ENCODE measurements around the gene PRDM15.

The PRDM15 gene

GRCh38 chr21:41907496-41908258, 28.5 kb upstream of the PRDM15 start:
- no peak for DNase-seq (ENCODE audit: low read depth in 2 of 2, low spot score in 1 of 2)

GRCh38 chr21:41906770-41907169, 27.6 kb upstream of the PRDM15 start:
- no peak for DNase-seq (ENCODE audit: low read depth in 2 of 2, low spot score in 1 of 2)

DNA sequence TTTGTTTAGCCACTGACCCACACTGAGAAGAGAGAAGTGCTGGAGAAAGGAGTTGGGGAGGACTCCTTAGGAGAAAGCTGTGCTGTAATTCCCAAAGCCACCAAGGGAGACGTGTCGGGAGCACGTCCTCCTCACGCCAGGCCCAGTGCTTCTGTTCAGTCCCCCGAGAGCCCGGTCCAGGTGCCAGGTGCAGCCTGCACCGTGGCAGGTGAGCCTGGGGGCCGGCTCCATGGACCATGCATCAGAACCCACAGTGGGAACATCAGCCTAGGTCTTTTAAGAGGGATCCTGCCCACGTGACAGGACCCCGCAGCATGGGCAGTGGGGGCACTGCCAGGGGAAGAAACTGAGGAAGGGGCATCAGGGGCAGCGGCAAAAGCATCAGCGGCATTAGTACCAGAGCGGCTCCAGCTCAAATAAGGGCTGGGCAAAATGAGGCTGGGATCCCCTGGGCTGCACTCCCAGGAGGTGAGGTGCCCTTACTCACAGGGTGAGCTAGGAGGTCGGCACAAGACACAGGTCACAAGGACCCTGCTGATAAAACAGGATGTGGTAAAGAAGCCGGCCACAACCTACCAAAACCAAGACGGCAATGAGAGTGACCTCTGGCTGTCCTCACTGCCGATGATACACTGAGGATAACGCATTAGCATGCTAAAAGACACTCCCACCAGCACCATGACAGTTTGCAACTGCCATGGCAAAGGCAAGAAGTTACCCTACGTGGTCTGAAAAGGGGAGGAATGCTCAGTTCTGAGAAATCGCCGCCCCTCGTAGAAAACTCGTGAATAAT, 24.6 kb upstream of the PRDM15 start:
- DNase-seq (ENCODE audit: low read depth in 2 of 2, low spot score in 1 of 2): no peak

DNA sequence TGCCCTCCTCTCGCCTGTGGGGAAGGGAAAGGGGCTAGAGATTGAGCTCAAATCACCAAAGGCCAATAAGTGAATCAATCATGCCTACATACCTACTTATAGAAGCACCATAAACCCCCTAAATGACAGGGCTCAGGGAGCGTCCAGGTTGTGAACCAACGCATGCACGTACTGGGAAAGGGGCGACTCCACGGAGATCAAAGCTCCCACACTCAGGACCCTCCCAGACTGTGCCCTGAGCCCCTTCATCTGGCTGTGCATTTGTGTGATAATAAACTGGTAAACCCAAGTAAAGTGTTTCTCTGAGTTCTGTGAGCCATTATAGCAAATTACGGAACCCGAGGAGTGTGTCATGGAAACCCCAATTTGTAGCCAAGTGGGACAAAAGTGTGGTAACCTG, 23.8 kb upstream of the PRDM15 start:
- no peak for DNase-seq (ENCODE audit: low read depth in 2 of 2, low spot score in 1 of 2)

DNA sequence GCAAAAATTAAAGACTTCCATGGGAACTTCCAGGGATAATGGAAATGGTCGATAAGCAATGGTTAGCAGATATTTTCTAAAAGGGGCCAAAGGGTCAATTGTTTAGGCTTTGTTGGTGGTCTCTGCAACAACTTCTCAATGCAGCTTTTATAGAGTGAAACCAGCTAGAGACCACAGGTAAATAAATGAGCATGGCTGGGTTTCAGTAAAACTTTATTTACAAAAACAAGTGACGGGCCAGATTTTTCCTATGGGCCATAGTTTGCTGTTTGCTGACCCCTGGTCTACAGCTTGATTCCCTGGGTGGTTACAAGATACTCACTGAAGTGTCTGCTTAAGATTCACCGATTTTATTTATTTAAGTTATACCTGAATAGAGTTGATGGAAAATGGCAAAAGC, 22.6 kb upstream of the PRDM15 start:
- DNase-seq (ENCODE audit: low read depth in 2 of 2, low spot score in 1 of 2): no peak

- no peak for DNase-seq (ENCODE audit: low read depth in 2 of 2, low spot score in 1 of 2)
Measured at GRCh38 chr21:41901099-41901498, 22.0 kb upstream of the PRDM15 start.

GRCh38 chr21:41900401-41900800, 21.3 kb upstream of the PRDM15 start:
- DNase-seq (ENCODE audit: low read depth in 2 of 2, low spot score in 1 of 2): no peak

DNA sequence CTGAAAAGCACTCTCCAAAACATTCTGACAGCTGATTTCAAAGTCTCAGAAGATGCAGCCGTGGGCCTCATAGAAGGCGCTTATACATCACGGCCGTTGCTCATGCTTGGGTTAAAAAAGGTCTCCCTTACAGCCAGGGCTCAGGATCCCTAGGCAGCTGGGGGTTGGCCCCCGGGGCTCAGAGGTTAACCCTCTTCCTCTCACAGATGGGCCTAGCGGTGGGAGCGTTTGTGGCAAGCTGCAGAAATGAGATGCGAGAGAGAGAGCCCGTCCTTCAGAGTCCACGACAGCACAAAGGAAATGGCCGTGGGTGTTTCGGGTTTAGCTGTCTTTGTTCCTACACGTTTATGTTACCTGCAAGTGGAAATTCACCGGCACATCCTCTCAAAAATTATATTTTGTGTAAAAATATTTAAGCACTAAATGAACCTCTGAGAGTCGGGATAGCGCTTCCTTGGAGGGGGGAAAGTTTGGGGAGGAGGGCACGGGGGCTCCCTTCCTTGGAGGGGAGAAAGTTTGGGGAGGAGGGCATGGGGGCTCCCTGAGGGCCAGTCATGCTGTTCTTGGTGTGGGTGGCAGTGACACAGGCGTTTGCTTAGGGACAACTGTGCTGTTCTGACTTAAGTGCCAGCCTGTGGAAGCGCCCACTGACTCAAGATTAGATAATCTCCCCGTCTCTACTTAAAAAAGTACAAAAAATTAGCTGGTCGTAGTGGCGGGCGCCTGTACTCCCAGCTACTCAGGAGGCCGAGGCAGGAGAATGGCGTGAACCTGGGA, 20.5 kb upstream of the PRDM15 start:
- DNase-seq (ENCODE audit: low read depth in 2 of 2, low spot score in 1 of 2): peak in 1 of 2 donors; percentile 12

DNA sequence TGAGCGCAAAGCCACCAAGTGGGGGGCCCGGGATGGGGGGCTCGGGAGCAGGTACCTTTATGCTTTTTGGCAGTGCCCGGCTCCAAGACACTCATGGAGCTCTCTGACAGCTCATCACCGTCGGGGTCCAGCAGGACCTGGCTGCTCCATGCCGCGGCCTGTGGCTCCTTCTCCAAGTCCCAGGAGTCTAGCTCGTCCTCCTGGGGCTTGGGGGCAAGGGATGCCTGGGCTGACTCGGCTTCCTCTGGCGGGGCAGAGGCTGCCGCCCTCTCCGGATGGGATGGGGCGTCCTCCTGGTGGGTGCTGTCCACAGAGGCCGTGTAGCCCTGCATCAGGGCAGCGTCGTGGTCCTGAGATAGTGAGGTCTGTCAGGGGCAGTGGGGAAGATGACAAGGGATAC, 19.9 kb upstream of the PRDM15 start:
- DNase-seq (ENCODE audit: low read depth in 2 of 2, low spot score in 1 of 2): no peak

GRCh38 chr21:41897700-41898099, 18.6 kb upstream of the PRDM15 start:
- no peak for DNase-seq (ENCODE audit: low read depth in 2 of 2, low spot score in 1 of 2)

DNA sequence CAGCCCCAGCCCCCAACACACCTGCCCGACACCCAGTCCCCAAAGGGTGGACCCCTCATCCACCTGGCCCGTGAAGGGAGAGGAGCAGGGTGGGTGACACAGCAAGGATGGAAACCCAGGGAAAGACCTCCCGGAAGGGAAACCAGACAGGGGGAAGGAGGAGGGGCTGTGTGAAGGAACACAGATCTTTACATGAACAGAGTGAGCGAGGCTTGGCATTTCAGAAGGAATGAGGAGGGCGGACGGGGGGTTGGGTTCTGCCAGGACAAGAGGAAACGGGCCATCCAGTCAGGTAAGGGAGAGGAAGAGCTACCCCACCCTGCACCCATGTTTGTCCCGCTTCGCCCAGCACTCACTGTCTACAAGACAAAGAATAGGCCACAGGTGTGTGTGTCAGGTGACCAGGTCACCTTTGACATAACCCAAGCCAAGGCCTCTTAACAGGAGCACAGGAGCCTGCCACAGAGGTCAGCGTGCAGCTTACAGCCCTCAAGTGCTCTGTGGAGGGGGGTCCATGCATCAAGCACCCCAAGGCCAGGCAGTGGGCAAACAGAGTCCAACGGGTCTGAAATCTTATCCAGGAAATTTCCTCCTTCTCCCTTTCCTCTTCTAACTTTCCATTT, 18.0 kb upstream of the PRDM15 start:
- no peak for DNase-seq (ENCODE audit: low read depth in 2 of 2, low spot score in 1 of 2)

DNA sequence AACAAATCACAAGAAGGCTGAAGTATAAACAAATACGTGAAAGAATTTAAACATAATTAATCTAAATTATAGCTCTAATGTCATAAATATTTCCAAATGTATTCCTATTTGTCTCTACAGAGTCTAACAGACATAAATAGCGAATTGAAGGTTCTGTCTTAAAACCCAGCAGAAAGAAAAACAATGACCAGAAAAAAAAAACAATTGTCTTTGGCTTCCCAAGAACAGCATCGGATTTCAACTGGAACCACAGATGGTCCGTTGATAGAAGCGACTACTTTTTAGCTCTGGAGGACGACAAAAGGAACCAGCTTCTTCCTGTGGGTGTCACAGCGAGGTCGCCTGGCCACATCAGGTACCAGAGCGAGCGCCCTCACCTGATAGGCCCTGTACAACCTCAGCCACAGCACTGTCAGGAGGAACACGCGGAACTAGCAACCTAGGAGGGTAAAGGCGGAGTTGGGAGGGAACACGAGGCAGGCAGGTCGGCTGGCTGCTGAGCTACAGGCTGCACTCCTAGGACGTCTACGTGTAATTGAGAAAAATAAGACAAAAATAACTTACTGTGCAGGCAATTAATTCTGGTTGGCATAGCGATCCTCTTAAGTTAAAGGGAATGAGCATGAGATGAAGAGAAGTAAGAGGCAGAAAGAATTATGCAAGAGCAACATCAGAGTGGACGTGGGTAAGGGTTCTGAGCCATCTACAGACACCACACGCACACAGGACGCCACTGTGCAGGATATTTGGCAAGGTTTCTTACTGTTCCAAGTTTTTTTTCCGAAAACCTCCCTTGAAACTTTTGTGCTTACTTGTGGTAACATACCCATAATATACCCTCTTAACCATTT, 16.7 kb upstream of the PRDM15 start:
- DNase-seq (ENCODE audit: low read depth in 2 of 2, low spot score in 1 of 2): peak in 1 of 2 donors; percentile 14

DNA sequence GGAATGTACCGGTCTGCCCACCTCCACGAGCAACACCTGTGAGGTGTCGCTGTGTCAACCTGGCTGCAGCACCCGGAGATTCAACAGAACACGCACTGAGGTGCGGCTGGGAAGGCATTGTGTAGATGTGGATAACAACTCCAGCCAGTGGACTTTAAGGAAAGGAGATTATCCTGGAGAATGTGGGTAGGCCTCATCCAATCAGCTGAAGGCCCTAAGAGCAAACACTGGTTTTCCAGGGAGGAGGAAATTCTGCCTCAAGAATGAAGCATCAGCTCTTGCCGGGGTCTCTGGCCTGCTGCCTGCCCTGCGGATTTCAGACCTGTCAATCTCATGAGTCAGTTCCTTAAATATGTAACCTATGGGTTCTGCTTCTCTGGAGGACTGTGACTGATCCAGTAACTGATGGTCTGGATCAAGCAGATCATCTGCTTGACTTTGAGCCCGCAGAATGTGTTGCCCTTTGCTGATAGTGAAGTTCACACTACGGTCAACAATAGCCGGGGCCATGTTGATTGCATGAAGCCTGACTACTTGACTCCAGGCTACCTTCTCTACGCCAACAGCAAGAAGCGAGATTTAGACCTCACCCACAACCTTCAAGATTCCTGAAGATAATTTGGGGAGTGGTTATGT, 15.9 kb upstream of the PRDM15 start:
- no peak for DNase-seq (ENCODE audit: low read depth in 2 of 2, low spot score in 1 of 2)

- no peak for DNase-seq (ENCODE audit: low read depth in 2 of 2, low spot score in 1 of 2)
Measured at GRCh38 chr21:41894511-41894910, 15.4 kb upstream of the PRDM15 start.

DNA sequence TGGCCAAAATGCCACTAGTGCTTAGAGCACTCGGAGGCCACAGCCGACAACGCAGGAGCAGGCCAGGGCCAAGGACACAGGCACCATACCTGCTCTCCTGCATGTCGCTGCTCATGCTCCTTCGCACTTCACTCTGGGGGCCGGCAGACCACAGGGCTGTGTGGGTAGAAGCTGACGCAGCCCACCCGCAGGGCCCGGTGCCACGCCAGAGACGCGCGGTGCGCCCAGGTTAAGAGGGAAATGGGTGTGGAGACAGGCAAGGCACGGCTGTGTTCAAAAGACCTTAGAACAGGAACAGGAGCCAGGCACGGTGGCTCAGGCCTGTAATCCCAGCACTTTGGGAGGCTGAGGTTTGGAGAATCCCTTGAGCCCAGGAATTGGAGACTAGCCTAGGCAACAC, 13.6 kb upstream of the PRDM15 start:
- no peak for DNase-seq (ENCODE audit: low read depth in 2 of 2, low spot score in 1 of 2)

GRCh38 chr21:41891132-41891531, 12.0 kb upstream of the PRDM15 start:
- DNase-seq (ENCODE audit: low read depth in 2 of 2, low spot score in 1 of 2): no peak

GRCh38 chr21:41890355-41890754, 11.2 kb upstream of the PRDM15 start:
- DNase-seq (ENCODE audit: low read depth in 2 of 2, low spot score in 1 of 2): no peak

GRCh38 chr21:41888749-41889376, 9.7 kb upstream of the PRDM15 start:
- no peak for DNase-seq (ENCODE audit: low read depth in 2 of 2, low spot score in 1 of 2)

DNA sequence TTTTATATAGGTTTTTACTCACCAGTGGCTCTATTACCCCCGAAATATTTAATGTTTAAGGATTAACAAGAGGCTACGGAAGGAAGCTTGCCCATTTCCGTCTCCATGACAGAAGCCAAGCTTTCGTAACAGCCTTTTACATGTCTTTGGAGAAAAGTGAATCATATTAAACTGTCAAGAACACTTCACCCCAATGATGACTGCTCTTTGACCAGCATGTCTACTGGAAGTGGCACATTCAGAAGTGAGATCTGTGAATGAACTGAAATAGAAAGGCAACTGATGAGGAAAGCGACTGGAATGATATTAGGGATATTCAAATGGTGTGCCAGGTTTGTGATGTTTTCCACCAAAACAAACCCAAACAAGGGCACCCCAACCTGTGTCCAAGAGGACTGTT, 8.5 kb upstream of the PRDM15 start:
- no peak for DNase-seq (ENCODE audit: low read depth in 2 of 2, low spot score in 1 of 2)

DNA sequence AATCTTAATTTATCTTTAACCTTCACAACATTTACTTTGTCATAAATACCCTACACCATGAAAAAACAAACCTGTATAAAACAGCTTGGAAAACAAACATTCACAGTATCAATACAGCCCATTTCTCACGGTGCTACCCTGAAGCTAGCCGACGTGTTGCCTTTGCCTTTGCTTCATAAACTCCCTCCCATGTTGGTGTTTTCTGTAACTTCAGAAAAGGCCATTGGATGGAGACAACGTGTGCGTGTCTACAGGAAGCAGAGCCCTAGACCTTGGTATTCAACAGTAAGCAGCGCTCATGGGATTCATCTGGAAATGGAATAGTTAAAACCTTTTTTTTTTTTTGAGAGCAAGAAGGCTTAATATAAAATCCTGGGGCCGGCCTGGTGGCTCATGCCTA, 7.2 kb upstream of the PRDM15 start:
- no peak for DNase-seq (ENCODE audit: low read depth in 2 of 2, low spot score in 1 of 2)

Data from stimulated activated CD8-positive, alpha-beta memory T cell treated with anti-CD3 and anti-CD28 coated beads, Interleukin-4, amount 100 ng/mL, for 4 hours (primary cell).